Embryonic facial prominence (tissue), 1 donor: Measurements from ENCODE around the gene GRN.
"Not testable (repeated sequence)": the region's sequence is repeated elsewhere in the genome, so short reads cannot be mapped to it uniquely, and the experiment has no call there.

Source experiments
- DNase-seq: peaks from one replicate; pipeline ENCODE4 v3.0.0-alpha.2; 2016; ENCODE audit errors: extremely low spot score

Gene GRN

DNA sequence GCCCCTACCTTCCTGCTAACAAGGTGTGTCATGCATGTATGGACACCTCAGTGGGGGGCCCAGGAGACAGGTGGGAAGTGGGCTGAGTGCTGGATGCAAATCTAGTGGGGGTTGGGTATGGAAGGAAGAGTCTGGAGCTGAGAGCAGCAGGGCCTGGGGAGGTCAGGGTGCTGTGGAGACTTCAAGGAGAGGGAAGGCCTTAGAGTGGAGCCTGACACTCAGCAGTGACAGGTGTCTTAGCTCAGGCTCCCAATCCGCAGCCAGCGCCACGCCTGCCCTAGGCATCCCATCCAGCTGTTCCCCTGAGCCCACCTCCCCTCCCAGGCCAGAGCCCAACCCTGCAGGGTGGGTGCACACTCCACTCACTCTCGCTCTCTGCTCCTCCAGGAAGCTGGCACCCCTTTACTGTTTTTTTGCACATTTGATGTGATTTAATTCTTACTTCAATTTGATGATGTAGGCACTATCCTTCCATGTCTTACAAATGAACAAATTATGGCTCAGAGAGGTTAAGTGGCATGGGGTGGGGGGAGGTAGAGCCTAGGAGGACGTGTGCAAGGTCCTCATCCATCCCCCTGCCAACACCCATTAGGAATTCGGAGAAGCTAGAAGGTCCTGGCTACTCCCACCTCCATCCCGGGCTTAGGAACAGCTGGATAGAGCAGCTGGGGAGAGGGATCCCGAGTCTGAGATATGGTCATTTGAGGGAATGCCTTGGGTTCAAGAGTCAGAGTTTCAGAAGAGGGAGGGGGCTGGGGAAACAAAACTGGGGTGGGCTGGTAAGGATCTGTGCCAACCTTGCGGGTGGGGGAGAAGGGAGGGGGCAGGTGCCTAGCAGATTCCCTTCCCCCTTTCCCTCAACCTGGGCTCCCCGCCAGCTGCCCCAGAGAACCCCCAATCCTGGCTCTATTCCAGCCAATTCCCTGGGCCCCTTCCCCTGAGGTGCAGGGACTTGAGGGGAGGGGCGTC is 16.5 kb downstream of the GRN start:
- DNase-seq, result no peak

DNA sequence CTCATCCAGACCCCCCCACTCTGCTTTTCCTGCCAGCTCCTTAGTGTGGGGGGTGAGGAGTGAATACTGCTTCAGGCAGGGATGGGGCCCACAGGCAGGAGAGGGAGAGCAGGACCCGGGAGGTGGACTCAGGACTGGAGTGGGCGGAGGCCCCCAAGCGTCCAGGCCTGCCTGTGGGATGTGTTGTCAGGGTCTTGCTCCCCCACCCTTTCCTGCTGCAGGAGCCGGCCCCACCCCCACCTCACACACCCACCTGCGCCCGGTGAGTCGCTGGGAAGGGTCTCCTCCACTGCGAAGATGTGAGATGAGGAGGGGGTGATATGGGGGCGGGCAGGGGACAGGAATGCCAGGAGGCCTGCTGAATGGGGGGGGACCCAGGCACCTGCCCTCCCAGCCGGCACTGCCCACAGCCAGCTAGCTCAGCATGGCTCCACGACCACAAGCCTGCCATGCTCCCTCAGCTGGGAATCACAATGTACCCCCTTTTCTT is 17.4 kb downstream of the GRN start:
- no peak for DNase-seq

GRCh38 chr17:44362949-44363612 is 18.0 kb downstream of the GRN start:
- no peak for DNase-seq

GRCh38 chr17:44363613-44364159 is 18.6 kb downstream of the GRN start, which contains the start of gene FAM171A2:
Gene FAM171A2, minus strand, starts transcription at chr17:44363853. Its CDS starts 139 bp downstream, at chr17:44363714.
- DNase-seq, result no peak

DNA sequence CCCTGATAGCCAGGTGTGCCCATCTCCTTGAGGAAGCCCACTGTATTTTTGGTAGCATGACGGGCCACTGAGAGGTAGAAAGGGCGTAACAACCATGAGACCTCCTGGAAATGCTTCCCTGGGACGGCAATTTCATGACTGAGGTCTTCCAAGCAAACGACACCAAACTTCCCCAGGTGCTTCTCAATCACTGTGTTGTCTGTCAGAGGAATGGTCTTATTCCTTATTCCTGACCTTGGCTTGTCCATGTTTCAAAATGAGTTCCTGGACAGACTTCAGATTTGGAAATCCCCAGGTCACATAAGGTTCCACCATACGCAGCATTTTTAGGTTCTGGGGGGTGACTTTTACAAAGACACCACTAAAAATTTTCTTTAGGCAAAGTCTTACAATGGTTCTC is 19.9 kb downstream of the GRN start:
- not testable (repeated sequence) for DNase-seq

DNA sequence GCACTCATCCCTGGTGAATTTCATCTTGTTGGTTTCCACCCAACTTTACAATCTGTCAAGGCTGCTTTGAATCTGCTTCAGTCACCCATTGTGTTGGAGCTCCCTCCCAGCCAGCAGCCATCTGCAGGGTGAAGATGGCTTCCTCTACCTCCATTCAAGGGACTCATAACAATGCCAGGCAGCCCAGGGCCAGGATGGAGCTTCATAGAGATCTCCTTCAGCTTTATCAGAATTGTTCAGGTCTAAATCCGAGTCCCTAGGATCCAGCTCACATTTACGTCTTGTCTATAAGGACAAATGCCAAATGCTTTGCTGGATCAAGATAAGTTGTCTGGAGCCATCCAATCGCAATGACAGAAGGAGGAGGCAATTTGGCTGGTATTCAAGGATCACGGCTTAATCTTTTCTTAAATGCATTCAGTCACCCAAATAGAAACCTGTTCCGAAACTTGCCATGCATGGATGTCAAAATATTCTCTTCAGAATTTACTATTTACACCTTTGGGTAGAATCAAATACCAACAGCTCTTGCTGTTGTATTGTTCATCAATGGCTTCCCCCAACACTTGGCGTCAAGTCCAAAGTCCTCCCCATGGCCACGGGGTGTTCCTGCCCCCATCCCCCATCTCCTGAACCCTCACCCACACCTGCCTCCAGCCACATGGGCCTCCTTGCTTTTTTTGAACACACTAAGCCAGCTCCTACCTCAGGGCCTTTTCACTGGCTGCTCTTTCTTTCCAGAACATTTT is 22.3 kb downstream of the GRN start:
- no peak for DNase-seq

DNA sequence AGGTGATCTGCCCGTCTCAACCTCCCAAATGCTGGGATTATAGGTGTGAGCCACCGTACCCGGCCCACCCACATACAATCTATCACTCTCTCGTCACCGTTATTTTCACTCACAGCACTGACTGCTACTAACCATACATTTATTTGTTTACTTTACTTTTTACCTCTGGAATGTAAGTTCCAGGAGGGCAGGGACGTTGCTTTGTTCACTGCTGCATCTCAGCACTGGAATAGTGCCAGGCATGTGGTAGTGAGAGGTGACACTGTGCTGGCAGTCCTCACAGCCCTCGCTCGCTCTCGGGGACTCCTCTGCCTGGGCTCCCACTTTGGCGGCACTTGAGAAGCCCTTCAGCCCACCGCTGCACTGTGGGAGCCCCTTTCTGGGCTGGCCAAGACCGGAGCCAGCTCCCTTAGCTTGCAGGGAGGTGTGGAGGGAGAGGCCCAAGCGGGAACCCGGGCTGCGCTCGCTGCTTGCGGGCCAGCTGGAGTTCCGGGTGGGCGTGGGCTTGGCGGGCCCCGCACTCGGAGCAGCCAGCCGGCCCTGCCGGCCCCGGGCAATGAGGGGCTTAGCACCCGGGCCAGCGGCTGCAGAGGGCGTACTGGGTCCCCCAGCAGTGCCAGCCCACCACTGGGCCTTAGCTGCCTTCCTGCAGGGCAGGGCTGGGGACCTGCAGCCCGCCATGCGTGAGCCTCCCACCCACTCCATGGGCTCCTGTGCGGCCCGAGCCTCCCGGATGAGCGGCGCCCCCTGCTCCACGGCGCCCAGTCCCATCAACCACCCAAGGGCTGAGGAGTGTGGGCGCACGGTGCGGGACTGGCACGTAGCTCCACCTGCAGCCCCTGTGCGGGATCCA is 23.5 kb downstream of the GRN start:
- not testable (repeated sequence) for DNase-seq

- not testable (repeated sequence) for DNase-seq
Observed at GRCh38 chr17:44369414-44370023, 24.4 kb downstream of the GRN start.

GRCh38 chr17:44372036-44372435 is 26.9 kb downstream of the GRN start:
- no peak for DNase-seq

- DNase-seq, result no peak
Observed at GRCh38 chr17:44374306-44375195, 29.4 kb downstream of the GRN start.

DNA sequence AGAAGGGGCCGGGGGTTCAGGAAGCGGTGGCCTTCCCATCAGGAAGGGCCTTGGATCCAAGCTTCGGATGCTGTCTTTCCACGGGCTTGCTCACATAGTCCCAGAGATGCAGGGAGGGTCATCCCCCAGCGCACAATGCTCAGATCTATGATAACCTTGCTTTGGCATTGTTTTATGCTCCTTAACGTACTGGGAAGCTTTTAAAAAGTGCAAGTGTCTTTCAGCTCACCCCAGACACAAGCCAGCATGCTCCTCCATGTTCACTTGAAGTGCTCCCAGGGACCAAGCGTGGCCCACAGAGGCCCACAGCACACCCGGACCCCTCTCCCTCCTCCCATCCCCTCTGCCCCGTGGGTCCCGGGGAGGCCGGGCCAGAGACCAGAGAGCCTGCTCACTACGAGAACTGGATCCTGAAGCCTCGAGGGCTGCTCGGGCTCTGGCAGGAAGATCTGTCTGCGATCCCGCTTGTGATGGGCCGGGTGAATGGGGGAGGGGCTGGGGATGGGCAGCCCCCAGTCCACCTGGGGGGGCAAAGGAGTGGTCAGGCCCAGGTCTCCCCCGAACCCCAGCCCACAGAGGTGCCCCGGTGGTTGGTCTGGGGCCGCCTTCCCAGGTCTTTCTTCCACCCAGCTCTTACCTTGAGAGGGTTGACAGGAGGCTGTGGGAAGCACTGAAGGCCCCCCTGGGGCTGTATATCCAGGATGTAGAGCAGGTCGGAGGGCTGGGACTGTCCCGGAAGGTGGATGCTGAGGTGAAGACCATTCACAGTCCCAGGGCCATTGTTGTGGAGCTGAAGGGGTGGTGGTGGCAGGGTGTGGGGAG is 30.3 kb downstream of the GRN start:
- DNase-seq, result no peak

DNA sequence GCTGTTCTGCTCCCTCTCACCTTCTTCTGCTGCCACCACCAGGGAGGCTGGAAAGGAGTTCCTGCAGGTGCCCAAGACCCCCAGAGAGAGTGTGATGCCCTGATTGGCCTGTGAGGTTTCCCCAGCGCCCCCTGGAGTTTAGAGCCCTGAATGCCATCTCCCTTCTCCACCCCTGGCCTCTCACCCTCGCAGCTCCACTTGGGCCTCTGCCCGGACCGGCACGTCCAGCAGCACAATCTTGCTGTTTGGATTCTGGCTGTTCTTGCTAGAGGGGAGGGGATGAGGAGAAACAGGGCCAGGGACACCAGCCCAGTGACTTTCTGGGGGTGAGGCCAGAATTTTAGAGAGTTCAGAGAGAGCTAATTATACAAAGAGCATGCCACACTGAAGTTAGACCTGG is 31.0 kb downstream of the GRN start:
- no peak for DNase-seq

- DNase-seq, result no peak
Observed at GRCh38 chr17:44376779-44377178, 31.7 kb downstream of the GRN start.

- DNase-seq, result no peak
Observed at GRCh38 chr17:44378171-44378705, 33.1 kb downstream of the GRN start.

DNA sequence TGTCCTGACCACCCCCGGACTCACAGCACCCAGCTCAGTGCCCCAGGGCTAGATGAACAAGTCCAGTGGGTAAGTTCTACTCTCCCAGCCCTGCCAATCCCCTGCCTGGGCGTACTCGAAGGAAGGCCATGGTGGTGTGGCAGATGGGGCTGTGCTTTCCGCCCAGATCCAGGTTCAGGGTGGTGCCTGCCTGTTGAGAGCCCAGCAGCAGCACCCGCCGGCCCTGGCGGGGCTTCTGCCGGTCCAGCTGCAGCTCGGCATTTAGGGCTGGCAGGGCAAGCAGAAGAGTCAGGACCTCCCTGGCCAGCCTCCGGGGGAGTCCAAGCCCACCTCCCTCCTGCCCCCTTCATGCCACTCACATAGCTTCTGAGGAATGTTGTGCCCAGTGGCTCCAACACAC is 34.8 kb downstream of the GRN start:
- DNase-seq, result no peak

- DNase-seq, result no peak
Observed at GRCh38 chr17:44380767-44381166, 35.7 kb downstream of the GRN start.

DNA sequence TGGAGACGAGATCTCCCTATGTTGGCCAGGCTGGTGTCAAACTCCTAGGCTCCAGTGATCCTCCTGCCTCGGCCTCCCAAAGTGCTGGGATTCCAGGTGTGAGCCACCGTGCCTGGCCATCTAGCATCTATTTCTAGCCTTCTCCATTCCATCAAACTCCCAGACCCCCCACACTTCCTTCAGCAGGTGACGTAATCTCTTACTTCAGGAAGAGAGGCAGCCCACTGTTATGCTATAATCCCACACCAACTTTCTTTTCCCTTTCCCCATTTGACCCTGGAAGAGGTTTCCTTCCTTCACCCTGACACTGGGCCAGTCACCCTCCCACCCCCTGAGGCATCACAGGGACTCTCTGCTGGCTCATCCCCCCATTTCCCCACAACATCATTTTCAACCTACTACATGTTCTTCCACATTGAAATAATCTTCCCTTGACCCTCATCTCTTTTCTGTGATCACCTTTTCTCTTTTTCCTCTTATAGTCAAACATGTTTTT is 36.8 kb downstream of the GRN start:
- DNase-seq, result no peak

DNA sequence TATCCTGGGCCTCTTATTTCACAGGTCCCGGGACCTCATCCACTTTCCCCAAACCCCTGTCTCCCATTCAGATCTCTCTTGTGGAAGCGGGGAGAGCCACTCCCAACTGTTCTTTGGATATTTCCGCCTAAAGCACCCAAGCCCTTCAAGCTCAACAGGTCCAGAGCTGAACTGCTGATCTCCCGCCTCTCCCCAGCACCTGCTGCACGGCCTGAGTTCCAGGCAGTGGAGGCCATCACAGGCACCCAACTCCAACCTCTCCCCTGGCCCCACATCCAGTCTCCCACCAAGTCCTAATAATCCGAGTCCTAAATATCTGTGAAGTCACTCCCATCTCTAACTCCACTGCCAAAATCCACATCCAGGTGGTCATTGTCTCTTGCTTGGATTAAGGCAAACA is 37.8 kb downstream of the GRN start:
- no peak for DNase-seq
